NCI-H2081 treated with DMSO at 0.1 percent for 48 hours (cell line): ENCODE data around the gene P4HB.

Source experiments
- DNase-seq: peaks from one replicate; lab custom pipeline; 2025; lab: John Stamatoyannopoulos, UW

Gene P4HB

DNA sequence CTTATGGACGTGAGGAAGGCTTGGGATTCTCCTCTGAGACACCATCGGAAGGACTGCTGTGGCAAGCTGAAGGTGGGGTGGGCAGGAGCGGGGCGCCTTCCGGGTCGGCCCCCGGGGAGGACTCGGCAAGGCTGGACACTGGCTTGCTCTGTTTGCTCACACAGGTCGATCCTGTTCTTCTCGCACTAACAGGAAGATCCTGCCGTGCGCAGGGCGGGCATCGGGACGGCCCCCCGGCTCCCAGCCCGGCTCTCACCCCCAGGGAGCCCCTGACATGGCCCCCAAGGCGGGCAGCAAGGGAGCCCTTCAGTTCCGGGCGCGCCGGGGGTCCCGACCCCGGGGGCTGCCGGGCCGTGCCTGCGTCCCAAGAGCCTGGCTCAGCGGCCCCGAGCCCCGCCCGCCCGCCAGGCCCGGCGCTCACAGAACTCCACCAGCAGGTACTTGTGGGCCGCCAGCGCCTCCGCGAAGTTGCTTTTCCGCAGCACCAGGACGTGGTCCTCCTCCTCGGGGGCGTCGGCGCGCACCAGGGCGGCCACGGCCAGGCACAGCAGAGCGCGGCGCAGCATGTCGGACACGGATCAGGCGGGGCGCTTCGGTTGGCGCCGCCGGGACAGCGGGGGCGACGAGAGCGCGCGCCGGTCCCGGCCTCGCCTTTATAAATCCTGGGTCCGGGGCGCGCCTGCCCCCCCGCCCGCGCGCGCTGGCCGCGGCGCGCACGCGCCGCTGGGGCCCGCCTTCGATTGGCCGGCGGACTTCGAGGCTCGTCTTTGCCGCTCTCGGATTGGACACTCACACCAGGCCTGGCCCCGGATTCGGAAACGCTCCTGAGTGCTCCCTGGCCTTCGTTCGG is at the start of gene P4HB:
TSS of gene P4HB (minus strand) at position 630 of the 850 bp plus-strand sequence. CDS start at position 566, 64 bp downstream.
- DNase-seq = no peak

DNA sequence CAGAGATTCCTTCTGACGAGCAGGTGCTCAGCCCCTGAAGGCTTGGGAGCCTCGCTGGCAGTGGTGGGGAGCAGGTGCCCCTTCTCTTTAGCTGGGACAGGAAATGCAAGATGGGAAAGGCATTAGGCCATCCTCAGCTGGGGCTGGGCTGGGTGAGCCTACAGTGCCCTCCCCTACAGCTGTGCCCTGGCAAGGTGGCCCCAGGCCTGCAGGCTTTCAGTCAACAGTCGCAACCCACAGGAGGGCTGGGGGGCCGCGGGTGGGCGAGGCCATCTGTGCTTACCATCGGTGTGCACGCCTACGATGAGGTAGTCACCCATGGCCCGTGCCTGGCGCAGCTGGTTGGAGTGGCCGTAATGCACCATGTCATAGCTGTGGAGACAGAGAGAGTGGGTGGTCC is 48.9 kb upstream of the P4HB start:
- no peak for DNase-seq

DNA sequence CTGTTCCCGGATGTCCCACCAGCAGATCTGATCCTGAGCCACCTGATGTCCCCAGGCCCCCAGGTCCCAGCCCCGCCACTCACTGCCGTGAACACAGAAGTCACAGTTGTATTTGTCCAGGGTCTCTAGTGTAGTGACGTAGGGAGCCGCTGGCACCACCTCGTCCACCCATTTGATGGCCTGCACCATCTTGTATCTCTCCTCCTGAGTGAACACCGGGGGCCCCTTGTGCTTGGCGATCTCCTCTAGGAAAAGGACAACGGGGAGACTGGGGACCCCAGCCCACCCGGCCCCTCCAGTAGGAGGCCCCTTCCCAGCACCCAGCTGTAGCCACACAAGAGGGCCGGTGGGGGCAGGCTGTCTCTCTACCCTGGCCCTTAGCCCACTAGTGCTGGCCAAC is 48.5 kb upstream of the P4HB start:
- DNase-seq = no peak

DNA sequence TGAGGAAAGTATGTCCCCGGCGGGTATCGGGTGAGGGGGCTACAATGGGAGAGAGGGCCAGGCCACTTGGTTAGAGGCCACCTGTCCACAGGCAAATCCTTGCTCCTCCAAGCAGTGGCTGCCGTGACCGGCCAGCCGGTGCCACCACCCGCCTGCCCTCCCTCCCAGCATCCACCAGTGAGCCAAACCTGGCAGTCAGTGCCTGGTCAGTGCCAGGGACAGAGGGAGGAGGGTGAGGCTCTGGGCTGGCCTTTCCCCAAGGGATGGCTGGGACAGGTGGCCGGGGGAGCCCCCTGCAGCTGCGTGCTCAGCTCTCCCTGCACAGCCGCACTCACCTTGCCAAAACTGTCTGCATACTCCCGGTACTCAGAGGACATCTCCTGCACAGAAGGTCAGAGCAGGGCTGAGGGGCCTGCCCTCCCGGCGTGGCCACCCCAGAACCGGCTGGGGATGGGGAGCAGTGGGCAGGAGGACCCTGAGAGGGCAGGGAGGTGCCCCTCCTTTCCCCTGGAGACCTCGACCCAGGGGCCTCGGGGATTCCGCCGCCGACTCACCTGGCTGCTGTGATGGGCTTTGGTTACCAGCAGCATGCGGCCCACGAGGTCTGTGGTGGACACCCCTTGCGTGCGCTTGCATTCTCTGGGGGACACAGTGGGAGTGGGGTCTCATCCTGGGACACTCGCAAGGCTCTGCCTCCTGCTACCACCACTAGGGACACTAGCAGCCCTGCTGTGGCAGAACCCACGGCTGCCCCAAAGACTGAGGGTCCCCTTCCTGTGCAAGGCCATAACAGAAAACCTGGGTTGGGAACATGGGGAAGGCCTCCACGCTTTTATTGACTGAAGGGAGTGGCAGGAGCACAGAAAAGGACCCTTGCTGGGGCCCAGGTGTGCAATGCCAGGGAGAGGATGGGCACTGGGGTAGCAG is 47.1 kb upstream of the P4HB start:
- DNase-seq = no peak

DNA sequence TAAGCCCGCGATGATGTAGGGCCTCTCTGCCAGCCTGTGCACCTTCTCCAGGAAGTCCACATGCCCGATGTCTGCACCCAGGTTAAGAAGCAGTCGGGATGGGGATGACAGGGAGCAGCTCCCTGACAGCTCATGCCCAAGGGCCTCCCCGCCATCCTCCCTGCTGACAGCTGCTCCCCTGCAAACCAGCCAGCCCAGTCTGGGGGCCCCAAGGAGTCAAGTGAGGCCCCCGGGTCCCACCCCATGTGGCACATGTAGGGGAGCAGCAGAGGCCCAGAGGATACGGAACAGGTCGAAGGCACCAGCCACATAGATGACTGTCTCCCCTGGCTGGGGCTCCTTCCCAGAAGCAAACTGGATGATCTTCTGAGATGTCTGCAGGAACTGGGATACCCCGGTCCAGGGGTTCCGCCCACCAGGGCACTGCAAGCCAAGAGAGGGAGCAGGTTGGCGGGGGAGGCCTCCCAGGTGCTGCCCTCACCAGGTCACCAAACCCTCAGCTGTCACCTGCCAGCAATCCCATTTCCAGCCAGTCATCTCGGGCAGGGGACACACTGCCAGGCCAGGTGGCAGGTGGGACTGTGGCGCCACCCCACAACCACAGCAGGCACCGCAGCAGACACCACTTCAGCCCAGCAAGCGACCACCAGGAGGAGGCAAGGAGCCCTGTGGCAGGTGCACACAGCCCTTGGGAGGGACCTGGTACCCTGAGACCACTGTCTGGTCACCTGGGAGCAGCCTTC is 46.3 kb upstream of the P4HB start:
- DNase-seq = no peak

DNA sequence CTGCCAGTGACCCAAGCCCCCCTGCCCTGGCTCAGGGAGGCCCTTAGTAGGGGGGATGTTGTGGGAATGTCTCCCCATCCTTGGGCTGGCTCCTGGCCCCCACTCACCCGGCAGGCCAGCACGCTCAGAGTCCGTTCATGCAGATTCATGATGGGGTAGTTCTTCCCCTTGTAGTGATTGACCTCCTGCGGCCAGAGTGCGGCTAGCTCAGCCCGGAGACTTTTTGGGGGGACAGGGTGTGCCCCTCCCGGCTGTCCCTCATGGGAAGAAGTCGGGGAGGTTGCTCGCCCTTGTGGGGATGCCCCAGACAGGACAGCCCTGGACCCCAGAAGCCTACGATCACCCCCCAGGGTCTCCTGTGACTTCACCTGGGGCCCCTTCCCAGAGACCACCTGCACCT is 45.7 kb upstream of the P4HB start:
- no peak for DNase-seq

DNA sequence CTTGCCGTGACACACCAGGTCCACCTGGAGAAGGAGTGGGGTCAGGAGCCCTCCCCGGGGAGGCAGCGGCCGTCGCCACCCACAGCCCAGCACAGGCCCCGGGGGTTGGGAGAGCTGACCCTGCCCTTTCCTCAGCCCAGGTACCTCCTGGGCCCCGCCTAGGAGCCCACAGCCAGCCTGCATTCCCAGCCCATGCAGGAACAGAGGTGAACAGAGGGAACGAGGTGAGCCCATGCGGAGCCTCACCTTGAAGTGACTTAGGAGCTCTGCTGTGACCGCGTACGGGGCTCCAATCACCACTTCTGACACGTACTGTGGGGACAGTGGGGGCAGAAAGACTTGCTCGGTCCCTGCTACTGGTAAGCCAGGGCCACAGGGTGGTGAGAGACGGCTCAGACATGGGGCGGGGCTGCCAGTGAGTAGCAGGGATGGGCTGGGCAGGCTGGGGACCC is 45.1 kb upstream of the P4HB start:
- no peak for DNase-seq

DNA sequence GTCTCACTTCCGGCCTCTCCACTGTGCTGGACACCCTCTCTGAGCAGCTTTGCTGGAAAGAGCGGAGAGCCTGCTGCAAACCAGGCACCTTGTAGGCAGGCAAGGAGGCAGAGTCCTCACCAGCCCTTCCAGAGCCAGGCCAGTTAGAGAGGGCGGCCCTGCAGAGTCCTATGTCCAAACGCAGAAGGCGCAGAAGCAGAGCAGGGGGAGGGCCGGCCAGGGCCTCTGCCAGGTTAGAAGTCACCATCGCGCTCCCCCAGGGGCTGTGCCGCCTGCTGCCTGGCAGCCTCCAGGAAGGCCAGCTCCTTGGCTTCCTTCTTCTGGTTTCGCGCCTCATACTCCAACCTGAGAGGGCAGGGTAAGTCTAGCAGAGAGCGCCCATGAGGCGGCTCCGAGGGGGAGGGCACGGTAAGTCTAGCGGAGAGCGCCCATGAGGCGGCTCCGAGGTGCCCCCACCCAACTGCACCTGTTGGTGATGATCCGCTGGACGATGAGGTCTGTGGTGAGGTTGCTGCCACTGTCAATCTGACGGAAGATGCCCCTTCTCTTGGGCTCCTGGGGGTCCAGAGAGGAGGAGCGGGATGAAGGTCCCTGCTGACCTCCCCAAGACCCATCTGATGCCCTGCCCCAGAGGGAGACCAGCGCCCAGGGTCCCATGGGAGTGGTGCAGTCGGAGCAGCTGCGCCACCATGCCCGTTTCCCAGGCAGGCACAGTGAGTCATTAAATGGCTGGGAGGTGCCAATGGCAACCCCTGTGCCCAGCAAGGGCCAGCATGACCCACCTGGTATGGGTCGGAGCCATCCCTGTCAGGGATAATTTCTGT is 44.5 kb upstream of the P4HB start:
- DNase-seq = no peak

DNA sequence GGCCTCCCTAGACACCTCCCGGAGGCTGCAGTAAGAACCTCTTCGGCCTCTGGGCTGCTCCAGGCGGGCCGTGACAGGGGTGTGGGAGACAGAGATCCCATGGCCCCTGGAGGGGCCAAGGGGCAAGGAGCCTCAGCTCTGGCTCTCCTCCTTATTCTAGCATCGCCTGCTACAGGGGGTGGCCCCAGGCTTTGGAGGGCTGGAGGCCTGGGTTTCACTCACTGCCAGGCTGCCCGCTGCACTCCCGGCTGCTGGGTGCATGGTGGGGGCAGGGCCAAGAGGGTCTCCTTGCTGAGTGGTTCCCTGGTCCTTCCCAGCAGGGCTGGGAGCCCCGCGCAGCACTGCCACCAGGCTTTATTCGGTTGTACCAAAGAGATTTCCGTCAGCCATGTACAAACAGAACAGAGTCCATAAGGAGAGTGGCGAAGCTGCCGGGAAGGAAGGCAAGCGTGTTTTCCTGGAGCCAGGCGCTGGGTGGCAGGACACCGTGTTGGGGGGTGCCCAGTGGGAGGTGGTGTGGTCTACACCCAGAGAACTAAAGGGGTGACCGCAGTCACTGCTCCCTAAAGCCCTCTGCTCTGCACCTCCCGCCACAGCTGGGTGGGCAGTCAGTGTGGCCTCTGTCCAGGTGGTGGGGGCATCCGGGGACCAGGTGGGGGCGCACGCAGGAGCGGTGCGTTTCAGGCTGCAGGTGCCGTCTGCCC is 43.7 kb upstream of the P4HB start:
- DNase-seq = no peak

DNA sequence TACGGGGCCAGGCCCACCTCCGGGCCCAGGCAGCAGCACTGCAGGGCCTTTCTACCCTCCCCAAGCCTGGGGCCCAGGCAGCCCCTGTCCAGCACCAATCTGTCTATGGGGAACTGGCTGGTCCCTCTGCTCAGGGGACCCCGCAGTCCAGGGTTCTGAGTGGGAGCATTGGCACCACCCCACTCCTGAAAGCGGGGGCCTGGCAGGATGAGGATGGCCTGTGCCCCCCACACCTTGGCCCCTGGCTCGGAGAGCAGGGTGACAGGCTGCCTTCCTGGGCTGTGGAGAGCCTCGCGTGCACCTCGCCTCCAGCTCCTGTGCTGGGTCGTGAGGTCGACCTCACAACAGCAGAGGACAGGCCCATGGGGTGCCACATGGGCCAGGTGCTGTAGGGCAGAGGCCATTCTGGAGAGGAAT is 43.1 kb upstream of the P4HB start:
- no peak for DNase-seq

DNA sequence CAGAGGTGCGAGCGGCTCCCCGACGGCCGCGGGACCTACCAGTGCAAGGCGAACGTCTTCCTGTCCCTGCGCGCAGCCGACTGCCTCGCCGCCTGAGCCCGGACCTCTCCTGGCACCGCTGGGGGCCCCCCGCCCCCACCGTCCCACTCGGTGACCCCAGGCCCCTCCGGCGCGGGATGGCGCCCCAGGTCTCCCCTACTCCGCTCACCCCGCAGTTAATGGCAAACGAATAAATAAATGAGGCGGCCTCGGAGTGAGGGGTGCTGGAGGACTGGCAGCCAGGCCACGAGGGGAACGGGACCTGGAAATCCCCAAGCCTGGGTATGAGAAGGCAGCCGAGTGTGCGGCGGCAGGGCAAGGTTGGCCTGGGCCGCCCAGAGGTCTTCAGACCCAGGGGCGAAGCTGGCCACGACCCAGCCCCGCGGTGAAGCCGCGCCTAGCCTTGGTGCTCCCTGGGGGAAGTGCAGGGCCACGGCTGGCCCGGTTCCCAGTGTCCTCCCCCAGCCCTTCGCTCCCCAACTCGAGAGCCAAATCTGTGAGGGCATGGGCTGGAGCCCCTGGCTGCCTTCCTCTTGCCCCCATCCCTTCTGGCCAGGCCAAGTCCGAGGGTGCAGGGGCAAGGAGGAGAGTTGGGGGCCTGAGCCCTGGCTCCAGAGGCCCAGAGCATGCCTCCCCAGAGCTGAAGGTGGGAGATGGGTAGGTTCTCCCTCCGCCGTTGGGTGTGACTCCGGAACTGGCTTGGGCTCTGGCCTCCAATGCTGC is 42.5 kb upstream of the P4HB start:
- DNase-seq = no peak

DNA sequence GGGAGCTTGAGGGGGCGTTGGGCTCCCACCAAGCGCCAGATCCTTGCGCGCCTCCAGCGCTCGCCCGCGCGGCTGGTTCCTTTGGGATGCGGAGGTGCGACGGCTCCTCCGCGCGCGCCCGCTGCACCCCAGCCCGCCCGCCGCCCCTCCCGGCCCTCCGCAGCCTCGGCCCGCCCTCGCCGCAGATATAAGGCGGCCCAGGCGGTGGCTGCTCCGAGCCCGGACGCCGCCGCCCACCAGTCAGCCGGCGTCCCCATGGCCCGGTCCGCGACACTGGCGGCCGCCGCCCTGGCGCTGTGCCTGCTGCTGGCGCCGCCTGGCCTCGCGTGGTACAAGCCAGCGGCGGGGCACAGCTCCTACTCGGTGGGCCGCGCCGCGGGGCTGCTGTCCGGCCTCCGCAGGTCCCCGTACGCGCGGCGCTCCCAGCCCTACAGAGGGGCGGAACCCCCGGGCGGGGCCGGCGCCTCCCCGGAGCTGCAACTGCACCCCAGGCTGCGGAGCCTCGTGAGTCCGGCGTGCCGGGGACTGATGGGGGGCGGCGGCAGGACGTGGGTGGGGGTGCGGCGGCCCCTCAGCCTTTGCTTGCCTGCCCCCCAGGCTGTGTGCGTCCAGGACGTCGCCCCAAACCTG is 41.8 kb upstream of the P4HB start, which contains the start of gene NPB:
TSS of gene NPB (plus strand) at position 216 of the 630 bp plus-strand sequence. CDS start at position 256, 40 bp downstream.
- no peak for DNase-seq

DNA sequence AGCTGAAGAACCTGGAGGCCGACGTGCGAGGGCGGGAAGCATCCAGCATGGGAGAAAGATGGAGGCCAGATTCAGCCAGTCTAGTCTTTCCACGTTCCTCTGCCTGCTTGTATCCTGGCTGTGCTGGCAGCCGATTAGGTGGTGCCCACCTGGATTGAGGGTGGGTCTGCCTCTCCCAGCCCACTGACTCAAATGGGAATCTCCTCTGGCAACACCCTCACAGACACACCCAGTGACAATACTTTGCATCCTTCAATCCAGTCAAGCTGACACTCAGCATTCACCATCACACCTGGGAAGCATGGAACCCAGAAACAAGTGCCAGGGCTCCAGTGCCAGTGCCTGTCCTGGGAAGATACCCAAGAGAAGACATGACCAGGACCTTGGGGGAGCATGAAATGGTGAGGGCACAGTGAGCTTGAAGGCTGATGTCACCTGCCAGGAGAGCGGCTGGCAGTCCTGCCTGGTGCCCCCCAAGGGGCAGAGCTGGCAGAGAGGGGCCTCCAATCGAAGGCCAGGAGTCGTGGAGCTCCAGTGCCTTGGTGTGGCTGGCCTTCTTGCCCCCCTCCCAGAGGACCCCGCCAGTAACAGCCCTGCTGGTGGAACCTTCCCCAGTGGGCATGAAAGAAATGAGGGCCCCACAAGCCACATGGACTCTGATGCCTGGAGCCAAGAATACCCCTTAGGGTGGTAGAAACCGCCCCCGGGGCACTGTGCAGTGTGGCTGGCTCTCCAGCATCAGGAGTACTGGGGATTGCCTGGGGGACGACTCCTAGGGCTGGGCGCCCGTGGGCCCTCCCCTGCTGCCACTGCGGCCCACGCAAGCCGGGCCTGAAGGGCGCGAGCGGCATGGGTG is 41.1 kb upstream of the P4HB start:
- DNase-seq = no peak

DNA sequence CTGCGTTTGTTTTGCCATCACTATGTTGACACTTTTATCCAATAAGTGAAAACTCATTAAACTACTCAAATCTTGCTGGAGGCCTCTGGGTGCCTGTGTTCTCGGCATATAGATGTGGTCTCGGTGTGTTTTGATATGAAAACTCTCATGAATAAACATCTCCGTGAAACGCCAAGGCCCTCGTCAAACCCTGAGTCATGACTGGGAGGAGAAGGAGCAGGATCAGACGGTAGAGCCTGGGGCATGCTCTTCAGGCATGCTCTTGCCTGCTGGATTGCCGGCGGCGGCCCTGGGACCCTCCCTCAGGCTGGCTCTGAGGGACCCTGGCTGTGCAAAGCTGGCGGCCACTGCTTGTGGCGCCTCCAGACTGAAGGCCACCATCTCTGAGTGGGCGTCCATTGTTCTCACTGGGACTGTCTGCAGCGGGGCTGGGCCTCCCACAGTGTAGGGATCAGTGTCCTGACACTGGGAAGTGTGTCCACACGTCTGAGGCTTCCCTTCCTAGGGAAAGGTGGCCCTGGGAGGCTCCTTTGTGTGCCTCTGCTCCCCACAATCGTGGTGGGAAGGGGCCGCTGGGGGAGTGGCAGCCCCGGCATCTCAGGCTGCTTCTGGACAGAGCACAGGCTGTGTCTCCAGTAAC is 40.0 kb upstream of the P4HB start:
- no peak for DNase-seq

DNA sequence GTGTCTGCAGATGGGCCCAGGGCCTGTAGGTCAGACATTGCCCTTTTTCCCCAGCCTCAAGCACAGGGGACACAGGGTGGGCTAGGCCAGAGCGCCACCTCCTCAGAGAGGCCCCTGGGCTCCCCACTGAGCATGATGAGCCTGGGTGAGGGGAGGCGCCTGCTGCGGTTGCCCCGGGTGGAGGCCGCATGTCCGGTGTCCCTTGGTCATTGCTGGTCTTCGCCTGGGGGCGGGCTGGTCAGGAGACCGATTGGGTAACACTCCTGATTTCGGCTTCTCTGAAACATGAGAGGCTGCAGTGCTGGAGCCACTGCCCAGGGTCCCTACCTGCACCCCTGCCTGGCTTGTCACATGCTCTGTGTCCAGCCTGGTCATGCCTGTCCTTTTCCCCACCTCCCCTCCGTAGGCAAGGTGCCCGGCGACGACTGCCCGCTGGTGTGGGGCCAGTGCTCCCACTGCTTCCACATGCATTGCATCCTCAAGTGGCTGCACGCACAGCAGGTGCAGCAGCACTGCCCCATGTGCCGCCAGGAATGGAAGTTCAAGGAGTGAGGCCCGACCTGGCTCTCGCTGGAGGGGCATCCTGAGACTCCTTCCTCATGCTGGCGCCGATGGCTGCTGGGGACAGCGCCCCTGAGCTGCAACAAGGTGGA is 39.3 kb upstream of the P4HB start:
- no peak for DNase-seq

DNA sequence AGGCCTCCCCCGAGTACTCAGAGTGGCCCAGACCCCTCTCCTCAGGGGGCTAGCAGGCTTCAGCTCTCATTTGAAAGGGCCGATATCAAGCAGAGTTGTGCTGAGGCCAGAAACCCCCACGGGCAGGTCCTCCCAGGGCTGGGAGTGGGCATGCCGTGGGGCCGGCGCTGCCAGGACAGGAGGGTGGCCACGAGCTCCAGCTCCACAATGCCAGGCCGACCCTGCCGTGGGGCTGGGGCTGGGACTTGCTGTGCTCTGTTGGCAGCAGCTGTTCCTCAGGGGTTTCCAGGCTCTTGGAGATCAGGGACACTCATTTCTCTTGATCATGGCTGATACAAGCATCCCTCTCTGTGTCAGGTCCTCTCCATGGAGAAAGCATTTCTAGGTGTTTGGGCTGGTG is 38.5 kb upstream of the P4HB start:
- DNase-seq = no peak
